ENCODE data around the gene FYN.

- no peak for TF ChIP-seq HOXA7 (CRISPR knock-in tag; IDR thresholded peaks at IDR 0.05; ENCODE audit: borderline replicate concordance)
- TF ChIP-seq ZFP3 (tag by site-specific recombination; IDR thresholded peaks at IDR 0.05; ENCODE audit: low read depth) = no peak
- TF ChIP-seq, protein P1, sequence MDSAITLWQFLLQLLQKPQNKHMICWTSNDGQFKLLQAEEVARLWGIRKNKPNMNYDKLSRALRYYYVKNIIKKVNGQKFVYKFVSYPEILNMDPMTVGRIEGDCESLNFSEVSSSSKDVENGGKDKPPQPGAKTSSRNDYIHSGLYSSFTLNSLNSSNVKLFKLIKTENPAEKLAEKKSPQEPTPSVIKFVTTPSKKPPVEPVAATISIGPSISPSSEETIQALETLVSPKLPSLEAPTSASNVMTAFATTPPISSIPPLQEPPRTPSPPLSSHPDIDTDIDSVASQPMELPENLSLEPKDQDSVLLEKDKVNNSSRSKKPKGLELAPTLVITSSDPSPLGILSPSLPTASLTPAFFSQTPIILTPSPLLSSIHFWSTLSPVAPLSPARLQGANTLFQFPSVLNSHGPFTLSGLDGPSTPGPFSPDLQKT (IDR thresholded peaks at IDR 0.05; ENCODE audit: borderline replicate concordance, low read depth, low read length) = no peak
- TF ChIP-seq ZNF132 (tag by site-specific recombination; IDR thresholded peaks at IDR 0.05; ENCODE audit: borderline replicate concordance) = no peak
- TF ChIP-seq ZNF24 (tag by site-specific recombination; IDR thresholded peaks at IDR 0.05) = no peak
- TF ChIP-seq ZNF114 (tag by site-specific recombination; IDR thresholded peaks at IDR 0.05) = no peak
- TF ChIP-seq GLIS1 (tag by site-specific recombination; IDR thresholded peaks at IDR 0.05) = no peak
- TF ChIP-seq, protein P2, sequence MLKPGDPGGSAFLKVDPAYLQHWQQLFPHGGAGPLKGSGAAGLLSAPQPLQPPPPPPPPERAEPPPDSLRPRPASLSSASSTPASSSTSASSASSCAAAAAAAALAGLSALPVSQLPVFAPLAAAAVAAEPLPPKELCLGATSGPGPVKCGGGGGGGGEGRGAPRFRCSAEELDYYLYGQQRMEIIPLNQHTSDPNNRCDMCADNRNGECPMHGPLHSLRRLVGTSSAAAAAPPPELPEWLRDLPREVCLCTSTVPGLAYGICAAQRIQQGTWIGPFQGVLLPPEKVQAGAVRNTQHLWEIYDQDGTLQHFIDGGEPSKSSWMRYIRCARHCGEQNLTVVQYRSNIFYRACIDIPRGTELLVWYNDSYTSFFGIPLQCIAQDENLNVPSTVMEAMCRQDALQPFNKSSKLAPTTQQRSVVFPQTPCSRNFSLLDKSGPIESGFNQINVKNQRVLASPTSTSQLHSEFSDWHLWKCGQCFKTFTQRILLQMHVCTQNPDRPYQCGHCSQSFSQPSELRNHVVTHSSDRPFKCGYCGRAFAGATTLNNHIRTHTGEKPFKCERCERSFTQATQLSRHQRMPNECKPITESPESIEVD (tag by site-specific recombination; IDR thresholded peaks at IDR 0.05) = no peak
- TF ChIP-seq, protein P3, sequence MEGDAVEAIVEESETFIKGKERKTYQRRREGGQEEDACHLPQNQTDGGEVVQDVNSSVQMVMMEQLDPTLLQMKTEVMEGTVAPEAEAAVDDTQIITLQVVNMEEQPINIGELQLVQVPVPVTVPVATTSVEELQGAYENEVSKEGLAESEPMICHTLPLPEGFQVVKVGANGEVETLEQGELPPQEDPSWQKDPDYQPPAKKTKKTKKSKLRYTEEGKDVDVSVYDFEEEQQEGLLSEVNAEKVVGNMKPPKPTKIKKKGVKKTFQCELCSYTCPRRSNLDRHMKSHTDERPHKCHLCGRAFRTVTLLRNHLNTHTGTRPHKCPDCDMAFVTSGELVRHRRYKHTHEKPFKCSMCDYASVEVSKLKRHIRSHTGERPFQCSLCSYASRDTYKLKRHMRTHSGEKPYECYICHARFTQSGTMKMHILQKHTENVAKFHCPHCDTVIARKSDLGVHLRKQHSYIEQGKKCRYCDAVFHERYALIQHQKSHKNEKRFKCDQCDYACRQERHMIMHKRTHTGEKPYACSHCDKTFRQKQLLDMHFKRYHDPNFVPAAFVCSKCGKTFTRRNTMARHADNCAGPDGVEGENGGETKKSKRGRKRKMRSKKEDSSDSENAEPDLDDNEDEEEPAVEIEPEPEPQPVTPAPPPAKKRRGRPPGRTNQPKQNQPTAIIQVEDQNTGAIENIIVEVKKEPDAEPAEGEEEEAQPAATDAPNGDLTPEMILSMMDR (tag by site-specific recombination; IDR thresholded peaks at IDR 0.05) = no peak
- no peak for TF ChIP-seq ZNF449 (tag by site-specific recombination; IDR thresholded peaks at IDR 0.05)
- TF ChIP-seq ZNF221 (tag by site-specific recombination; IDR thresholded peaks at IDR 0.05; ENCODE audit: borderline replicate concordance) = no peak
- no peak for TF ChIP-seq GLI2 (tag by site-specific recombination; IDR thresholded peaks at IDR 0.05; ENCODE audit: borderline replicate concordance, low read depth)
Observed at GRCh38 chr6:111757342-111757741, 115.9 kb downstream of the FYN start.

Data from HEK293 (cell line).